HepG2 (cell line): ENCODE measurements around the gene NRN1L. TPM values are rescaled to one million over a fixed set of nuclear protein-coding genes. Genes with fewer than 3 reads are reported as not detected.

Experiments used
- ARNTL ChIP-seq: sonication (generic); formaldehyde crosslinking; IDR thresholded peaks from 2 replicates; pipeline ENCODE4 v1.4.0; 2020; ENCODE audit warnings: mild to moderate bottlenecking, missing genetic modification reagents
- BRF2 ChIP-seq: sonication (generic); formaldehyde crosslinking; IDR thresholded peaks from 2 replicates; pipeline ENCODE4 v1.8.1; 2022; ENCODE audit warnings: mild to moderate bottlenecking, missing genetic modification reagents
- GPN1 ChIP-seq: sonication (generic); formaldehyde crosslinking; IDR thresholded peaks from 2 replicates; pipeline ENCODE4 v1.5.1; 2020; ENCODE audit warnings: missing genetic modification reagents, borderline replicate concordance
- HBP1 ChIP-seq: IDR thresholded peaks from 2 replicates; pipeline ENCODE4 v1.6.1; 2016; ENCODE audit warnings: low read depth, control low read depth
- KDM5A ChIP-seq: fragments of 200-600 bp; sonication (generic); IDR thresholded peaks from 2 replicates; pipeline ENCODE4 v1.7.0; 2018; ENCODE audit warnings: antibody characterized with exemption, mild to moderate bottlenecking, low read length, borderline replicate concordance
- KLF9 ChIP-seq: IDR thresholded peaks from 2 replicates; pipeline ENCODE4 v1.6.1; 2016; ENCODE audit warnings: low read depth
- LRRFIP1 ChIP-seq: sonication (generic); formaldehyde crosslinking; conservative IDR thresholded peaks from 2 replicates; pipeline ENCODE4 v1.4.0; 2020; ENCODE audit warnings: missing genetic modification reagents
- PTBP1 ChIP-seq: fragments of 200-400 bp; formaldehyde crosslinking; IDR thresholded peaks from 2 replicates; pipeline ENCODE4 v1.6.1; 2018; ENCODE audit warnings: low read length, low read depth; ENCODE audit not compliant: poor library complexity, severe bottlenecking
- RBFOX2 ChIP-seq: fragments of 200-400 bp; formaldehyde crosslinking; IDR thresholded peaks from 2 replicates; pipeline ENCODE4 v1.6.1; 2017; ENCODE audit warnings: low read depth, mild to moderate bottlenecking, low read length
- SP1 ChIP-seq, 2 experiments: fragments of 450-650 bp in 1 of 2; sonication (generic) in 1 of 2; formaldehyde crosslinking in 1 of 2; IDR thresholded peaks; 2 replicates each; pipeline versions ENCODE4 v1.4.0 to v1.6.1; 2016 to 2020; ENCODE audit warnings: missing genetic modification reagents in 1 of 2
- SUZ12 ChIP-seq: fragments of 150-350 bp; IDR thresholded peaks from 2 replicates; pipeline ENCODE4 v1.6.1; 2014; ENCODE audit warnings: low read depth, low read length
- ZBTB39 ChIP-seq: sonication (generic); formaldehyde crosslinking; IDR thresholded peaks from 2 replicates; pipeline ENCODE4 v1.5.0; 2020; ENCODE audit warnings: missing genetic modification reagents
- ZBTB43 ChIP-seq: sonication (generic); formaldehyde crosslinking; conservative IDR thresholded peaks from 2 replicates; pipeline ENCODE4 v1.4.0; 2020; ENCODE audit warnings: missing genetic modification reagents
- ZNF513 ChIP-seq: sonication (generic); formaldehyde crosslinking; conservative IDR thresholded peaks from 2 replicates; pipeline ENCODE4 v1.5.0; 2020; ENCODE audit warnings: missing genetic modification reagents
- ZNF713 ChIP-seq: sonication (generic); formaldehyde crosslinking; IDR thresholded peaks from 2 replicates; pipeline ENCODE4 v1.4.0; 2020; ENCODE audit warnings: mild to moderate bottlenecking, missing genetic modification reagents
- ZNF773 ChIP-seq: sonication (generic); formaldehyde crosslinking; IDR thresholded peaks from 2 replicates; pipeline ENCODE4 v1.4.0; 2020; ENCODE audit warnings: missing genetic modification reagents, borderline replicate concordance
- ZNF782 ChIP-seq: sonication (generic); formaldehyde crosslinking; IDR thresholded peaks from 2 replicates; pipeline ENCODE4 v1.4.0; 2020; ENCODE audit warnings: missing genetic modification reagents, mild to moderate bottlenecking, borderline replicate concordance
- polyA plus RNA-seq, 8 experiments: library from polyadenylated mRNA; depleted of rRNA in 3 of 8; stranded (reverse) in 7 of 8; unstranded in 1 of 8; fragments of >200 nt; fragmentation: Illumina TruSeq in 4 of 8; extraction: Trizol in 4 of 8; gene quantifications; 2 replicates each; pipeline versions ENCODE4 v1.2.1 to v1.2.3, GENCODE V29; 2011 to 2016; ENCODE audit warnings: low read depth in 4 of 8, missing spikeins in 1 of 8, mixed read lengths in 1 of 8; ENCODE audit not compliant: insufficient read depth in 1 of 8
- total RNA-seq, 5 experiments: library from RNA; depleted of rRNA; stranded (reverse); fragments of >200 nt; fragmentation: Illumina TruSeq; extraction: Trizol; gene quantifications; 2 replicates each; pipeline ENCODE4 v1.2.3, GENCODE V29; 2016; ENCODE audit warnings: low read depth in 1 of 5

Gene NRN1L
- total and polyA plus RNA-seq, 2 of the 13 experiments (the other 11 are each of a cell fraction or from before 2014, with no cell fraction given), result 0.53 to 1.2 TPM

GRCh38 chr16:67872631-67873434 is 11.9 kb upstream of the NRN1L start, which contains the start of gene EDC4 (continued):
- no peak for TF ChIP-seq ZNF513 (CRISPR knock-in tag)
- TF ChIP-seq ZBTB39 (CRISPR knock-in tag), result peak; percentile 83; the same call in 1 of the 2 replicates
- TF ChIP-seq RBFOX2, result peak; percentile 94
- TF ChIP-seq KDM5A, result peak; percentile 98
- TF ChIP-seq PTBP1, result peak; percentile 97
- TF ChIP-seq ARNTL (CRISPR knock-in tag), result peak; percentile 64; the same call in 1 of the 2 replicates
- peak; percentile 92; the same call in 1 of the 2 replicates for TF ChIP-seq ZNF713
- 0 out of 2 replicates have a peak, but pooled peaks have one; percentile 66 for TF ChIP-seq GPN1
- 0 out of 2 replicates have a peak, but pooled peaks have one; percentile 17 for TF ChIP-seq SUZ12
- TF ChIP-seq ZBTB43 (CRISPR knock-in tag), result peak; percentile 77
- no peak for TF ChIP-seq SP1 (IDR thresholded peaks at IDR 0.05)
- peak; percentile 92 for TF ChIP-seq SP1 (CRISPR knock-in tag; IDR thresholded peaks at IDR 0.05)
- peak; percentile 87; the same call in 1 of the 2 replicates for TF ChIP-seq HBP1
- TF ChIP-seq ZNF773 (CRISPR knock-in tag), result peak; percentile 75; the same call in 1 of the 2 replicates
- peak; percentile 67; the same call in 1 of the 2 replicates for TF ChIP-seq BRF2 (CRISPR knock-in tag)
- TF ChIP-seq ZNF782, result no peak; the same call in 1 of the 2 replicates
- 0 out of 2 replicates have a peak, but pooled peaks have one; percentile 67 for TF ChIP-seq LRRFIP1
- TF ChIP-seq KLF9, result peak; percentile 52; the same call in 1 of the 2 replicates
